GM12878 (cell line): ENCODE data around the gene ZNF140.

ENCODE experiments used
- ATF7 ChIP-seq: fragments of 450-650 bp; IDR thresholded peaks from 2 replicates; pipeline ENCODE4 v1.6.1; 2016; ENCODE audit warnings: low read depth, mild to moderate bottlenecking
- EP300 ChIP-seq, 2 experiments: fragments of 150-350 bp in 1 of 2; IDR thresholded peaks; 2 replicates each; pipeline ENCODE4 v1.6.1; 2011 to 2012; ENCODE audit warnings: low read depth in 2 of 2, low read length in 2 of 2, borderline replicate concordance in 1 of 2, improper control_type of control experiment in 1 of 2, inconsistent platforms in 1 of 2; ENCODE audit not compliant: control insufficient read depth in 1 of 2
- FOS ChIP-seq: IDR thresholded peaks from 3 replicates; pipeline ENCODE4 v1.6.1; 2011; ENCODE audit warnings: borderline replicate concordance; ENCODE audit not compliant: insufficient read length; ENCODE audit errors: extremely low read depth
- FOXM1 ChIP-seq: IDR thresholded peaks from 2 replicates; pipeline ENCODE4 v1.6.1; 2012; ENCODE audit warnings: low read depth, mild to moderate bottlenecking, inconsistent platforms, low read length, moderate library complexity
- HCFC1 ChIP-seq: fragments of 150-350 bp; IDR thresholded peaks from 2 replicates; pipeline ENCODE4 v1.6.1; 2014; ENCODE audit warnings: low read length
- MEF2A ChIP-seq: IDR thresholded peaks from 2 replicates; pipeline ENCODE4 v1.6.1; 2011; ENCODE audit warnings: low read depth, mild to moderate bottlenecking, low read length, moderate library complexity; ENCODE audit not compliant: insufficient read depth
- POLR2A ChIP-seq: IDR thresholded peaks from 2 replicates; pipeline ENCODE4 v1.6.1; 2011; ENCODE audit warnings: low read depth, mild to moderate bottlenecking, low read length
- POU2F2 ChIP-seq: IDR thresholded peaks from 3 replicates; pipeline ENCODE4 v1.6.1; 2011; ENCODE audit warnings: low read depth, mild to moderate bottlenecking, low read length, borderline replicate concordance
- SRF ChIP-seq, 2 experiments: IDR thresholded peaks; 2 replicates each; pipeline ENCODE4 v1.6.1; 2011; ENCODE audit warnings: low read depth in 2 of 2, low read length in 2 of 2, mild to moderate bottlenecking in 1 of 2, moderate library complexity in 1 of 2
- TF ChIP-seq, protein P1 (sequence below), 3 experiments: IDR thresholded peaks in 2 of 3; conservative IDR thresholded peaks in 1 of 3; 2 replicates each; pipeline ENCODE4 v1.5.1; 2011; ENCODE audit warnings: low read depth in 3 of 3, low read length in 3 of 3, mild to moderate bottlenecking in 3 of 3, control low read depth in 2 of 3, moderate library complexity in 2 of 3, inconsistent platforms in 1 of 3, mixed read lengths in 1 of 3; ENCODE audit not compliant: control insufficient read depth in 2 of 3, insufficient read depth in 1 of 3; ENCODE audit errors: extremely low read depth in 1 of 3

DNA sequence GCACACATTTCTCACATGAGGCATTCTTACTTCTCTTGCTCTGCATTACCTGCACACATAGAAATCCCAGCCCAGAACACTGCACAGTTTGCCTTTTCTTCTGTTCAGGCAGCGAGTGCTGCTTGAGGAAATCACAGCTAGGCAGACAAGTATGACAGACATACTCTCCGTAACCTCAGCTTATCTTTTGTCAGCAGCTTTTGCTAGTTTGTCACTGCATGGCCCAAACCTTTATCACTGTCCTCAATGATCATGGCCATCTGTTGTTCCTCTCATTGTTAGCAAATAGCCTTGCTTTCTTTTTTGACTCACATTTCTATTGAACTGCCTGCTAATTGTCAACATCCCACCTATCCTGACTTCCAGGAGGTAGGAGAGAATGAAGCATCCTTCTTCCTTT is 55.0 kb downstream of the ZNF140 start:
- TF ChIP-seq FOXM1: no peak
- TF ChIP-seq HCFC1: no peak
- no peak for TF ChIP-seq MEF2A
- no peak for TF ChIP-seq EP300 (IDR thresholded peaks at IDR 0.05; ENCODE audit: borderline replicate concordance in 1 of 2, control insufficient read depth in 1 of 2, low read depth in 2 of 2, low read length in 2 of 2)
- TF ChIP-seq, protein P1, sequence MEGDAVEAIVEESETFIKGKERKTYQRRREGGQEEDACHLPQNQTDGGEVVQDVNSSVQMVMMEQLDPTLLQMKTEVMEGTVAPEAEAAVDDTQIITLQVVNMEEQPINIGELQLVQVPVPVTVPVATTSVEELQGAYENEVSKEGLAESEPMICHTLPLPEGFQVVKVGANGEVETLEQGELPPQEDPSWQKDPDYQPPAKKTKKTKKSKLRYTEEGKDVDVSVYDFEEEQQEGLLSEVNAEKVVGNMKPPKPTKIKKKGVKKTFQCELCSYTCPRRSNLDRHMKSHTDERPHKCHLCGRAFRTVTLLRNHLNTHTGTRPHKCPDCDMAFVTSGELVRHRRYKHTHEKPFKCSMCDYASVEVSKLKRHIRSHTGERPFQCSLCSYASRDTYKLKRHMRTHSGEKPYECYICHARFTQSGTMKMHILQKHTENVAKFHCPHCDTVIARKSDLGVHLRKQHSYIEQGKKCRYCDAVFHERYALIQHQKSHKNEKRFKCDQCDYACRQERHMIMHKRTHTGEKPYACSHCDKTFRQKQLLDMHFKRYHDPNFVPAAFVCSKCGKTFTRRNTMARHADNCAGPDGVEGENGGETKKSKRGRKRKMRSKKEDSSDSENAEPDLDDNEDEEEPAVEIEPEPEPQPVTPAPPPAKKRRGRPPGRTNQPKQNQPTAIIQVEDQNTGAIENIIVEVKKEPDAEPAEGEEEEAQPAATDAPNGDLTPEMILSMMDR (IDR thresholded peaks at IDR 0.05 in 2 of 3, conservative IDR thresholded peaks at IDR 0.05 in 1 of 3; ENCODE audit: control insufficient read depth in 2 of 3, extremely low read depth in 1 of 3, insufficient read depth in 1 of 3, low read depth in 3 of 3, low read length in 3 of 3): no peak
- TF ChIP-seq SRF (IDR thresholded peaks at IDR 0.05; ENCODE audit: low read depth in 2 of 2, low read length in 2 of 2): no peak
- no peak for TF ChIP-seq FOS
- TF ChIP-seq ATF7: no peak
- TF ChIP-seq POU2F2: no peak
- TF ChIP-seq POLR2A: no peak
